Measurements from ENCODE around the gene SFTPB. TPM values are rescaled to one million over a fixed set of nuclear protein-coding genes. Genes with fewer than 3 reads are reported as not detected.

Gene SFTPB
- total RNA-seq, 1 donor from 2014 or later = not detected

DNA sequence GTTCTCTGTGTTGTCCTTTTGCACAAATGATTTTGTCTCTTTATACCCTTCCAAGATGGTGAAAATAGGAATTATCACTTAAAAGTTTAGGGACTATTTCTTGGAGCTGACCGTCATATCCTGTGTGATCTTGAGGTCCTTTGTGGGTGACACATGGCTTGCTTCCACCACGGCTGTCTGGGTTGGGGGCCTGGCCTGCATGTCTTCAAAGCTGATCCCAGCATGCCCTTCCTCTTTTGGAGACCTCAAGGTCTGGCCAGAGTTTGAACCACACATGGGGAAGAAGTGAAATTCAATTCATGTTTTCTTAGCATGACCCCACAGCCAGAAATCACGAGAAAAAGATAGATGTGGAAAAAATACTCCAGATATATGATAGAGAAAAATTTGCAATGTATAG lies 14.0 kb downstream of the SFTPB start:
- Histone ChIP-seq H3K4me1 (no peaks in the 10 kb centered on the region), H3K27me3 (no peaks in the 10 kb centered on the region), H3K27ac (no peak overlapping the region), H3K36me3 (peaks cover 0 to 35% of the 10 kb centered on the region in 2 donors), H3K9me3 (no peaks in the 10 kb centered on the region), H3K4me3 (no peak overlapping the region)
- TF ChIP-seq POLR2A (IDR thresholded peaks at IDR 0.05) (no peak), CTCF (IDR thresholded peaks at IDR 0.05) (no peak), POLR2AphosphoS5 (IDR thresholded peaks at IDR 0.05; ENCODE audit: insufficient read depth in 1 of 2, low read depth in 1 of 2) (no peak)
- intact Hi-C loops (cut with DNase I) = no loop called here
- no peak for DNase-seq (ENCODE audit: extremely low spot score in 2 of 2)

DNA sequence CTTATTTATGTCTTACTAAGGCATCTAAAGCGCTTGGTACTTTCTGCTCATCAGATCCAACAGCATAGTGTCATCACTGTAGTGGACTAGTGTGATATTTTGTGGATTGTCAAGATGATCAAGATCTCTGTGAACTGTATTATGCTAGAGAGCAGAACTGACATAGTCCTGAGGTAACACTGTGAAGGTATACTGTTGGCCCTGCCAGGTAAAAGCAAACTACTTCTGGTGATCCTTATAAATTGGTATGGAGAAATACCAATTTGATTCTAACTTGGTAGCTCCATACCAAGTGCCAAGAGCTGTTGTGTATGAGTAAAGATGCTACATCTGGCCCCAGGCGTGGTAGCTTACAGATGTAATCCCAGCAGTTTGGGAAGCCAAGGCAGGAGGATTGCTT lies 15.9 kb downstream of the SFTPB start:
- no peaks in the 10 kb centered on the region for H3K27me3 ChIP-seq
- no peak for DNase-seq (ENCODE audit: extremely low spot score in 2 of 2)
- no peak overlapping the region for H3K4me3 ChIP-seq
- no peak overlapping the region for H3K27ac ChIP-seq
- H3K9me3 ChIP-seq = no peaks in the 10 kb centered on the region
- H3K36me3 ChIP-seq = peaks cover 0 to 55% of the 10 kb centered on the region in 2 donors
- intact Hi-C loops (cut with DNase I) = no loop called here
- TF ChIP-seq CTCF (IDR thresholded peaks at IDR 0.05) (no peak), POLR2A (IDR thresholded peaks at IDR 0.05) (no peak), POLR2AphosphoS5 (IDR thresholded peaks at IDR 0.05; ENCODE audit: insufficient read depth in 1 of 2, low read depth in 1 of 2) (no peak)
- H3K4me1 ChIP-seq = no peaks in the 10 kb centered on the region

DNA sequence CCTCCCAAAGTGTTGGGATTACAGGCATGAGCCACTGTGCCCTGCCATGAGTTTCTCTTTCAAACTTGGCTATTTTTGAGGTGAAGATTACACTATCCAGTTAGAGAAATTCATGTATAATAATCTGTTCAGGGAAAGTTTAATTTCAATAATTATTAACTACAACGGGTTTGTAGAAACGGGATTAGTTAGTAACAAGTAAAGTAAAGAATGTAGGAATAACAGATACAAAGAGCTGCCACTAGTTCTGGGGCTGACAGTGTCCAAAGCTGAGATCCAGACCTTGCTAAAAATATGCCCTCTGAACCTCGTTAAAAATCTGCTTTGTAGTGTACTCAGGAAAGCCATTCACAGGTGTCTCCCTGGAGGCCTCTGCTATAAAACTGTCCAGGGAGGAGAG lies 16.9 kb downstream of the SFTPB start:
- intact Hi-C loops (cut with DNase I) = no loop called here
- no peak overlapping the region for H3K27ac ChIP-seq
- peaks cover 0 to 63% of the 10 kb centered on the region in 2 donors for H3K36me3 ChIP-seq

DNA sequence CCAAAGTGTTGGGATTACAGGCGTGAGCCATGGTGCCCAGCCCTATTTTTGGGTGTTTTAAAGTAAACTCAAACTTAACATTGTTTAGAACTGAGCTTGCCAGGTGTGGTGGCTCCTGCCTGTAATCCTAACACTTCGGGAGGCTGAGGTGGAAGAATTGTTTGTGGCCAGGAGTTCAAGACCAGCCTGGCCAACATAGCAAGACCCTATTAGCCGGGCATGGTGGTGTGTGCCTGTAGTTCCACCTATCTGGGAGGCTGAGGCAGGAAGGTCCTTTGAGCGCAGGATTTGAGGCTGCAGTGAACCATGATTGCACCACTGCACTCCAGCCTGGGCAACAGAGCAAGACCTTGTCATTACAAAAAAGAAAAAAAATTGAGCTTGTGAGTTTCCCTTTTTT lies 17.5 kb downstream of the SFTPB start:
- no peak overlapping the region for H3K4me3 ChIP-seq
- H3K27ac ChIP-seq = no peak overlapping the region
- no peaks in the 10 kb centered on the region for H3K27me3 ChIP-seq
- TF ChIP-seq CTCF (IDR thresholded peaks at IDR 0.05) = no peak
- TF ChIP-seq POLR2A (IDR thresholded peaks at IDR 0.05) = no peak
- TF ChIP-seq POLR2AphosphoS5 (IDR thresholded peaks at IDR 0.05; ENCODE audit: insufficient read depth in 1 of 2, low read depth in 1 of 2) = no peak
- H3K36me3 ChIP-seq = peaks cover 0 to 70% of the 10 kb centered on the region in 2 donors
- no peaks in the 10 kb centered on the region for H3K4me1 ChIP-seq
- no peak for DNase-seq (ENCODE audit: extremely low spot score in 2 of 2)
- intact Hi-C loops (cut with DNase I) = no loop called here
- no peaks in the 10 kb centered on the region for H3K9me3 ChIP-seq

More for the DNA sequence above, 16.9 kb downstream of the SFTPB start:
- H3K4me1 ChIP-seq = no peaks in the 10 kb centered on the region
- H3K27me3 ChIP-seq = no peaks in the 10 kb centered on the region
- no peak for TF ChIP-seq CTCF (IDR thresholded peaks at IDR 0.05)
- no peak for TF ChIP-seq POLR2A (IDR thresholded peaks at IDR 0.05)
- no peak for TF ChIP-seq POLR2AphosphoS5 (IDR thresholded peaks at IDR 0.05; ENCODE audit: insufficient read depth in 1 of 2, low read depth in 1 of 2)
- H3K9me3 ChIP-seq = no peaks in the 10 kb centered on the region
- DNase-seq (ENCODE audit: extremely low spot score in 2 of 2) = no peak
- no peak overlapping the region for H3K4me3 ChIP-seq

- no peaks in the 10 kb centered on the region for H3K4me1 ChIP-seq
- no peaks in the 10 kb centered on the region for H3K27me3 ChIP-seq
- no peak overlapping the region for H3K27ac ChIP-seq
- intact Hi-C loops (cut with DNase I) = no loop called here
- H3K4me3 ChIP-seq = no peak overlapping the region
- H3K36me3 ChIP-seq = peaks cover 0 to 79% of the 10 kb centered on the region in 2 donors
- no peaks in the 10 kb centered on the region for H3K9me3 ChIP-seq
- no peak for DNase-seq (ENCODE audit: extremely low spot score in 2 of 2)
- TF ChIP-seq POLR2A (IDR thresholded peaks at IDR 0.05) (no peak), CTCF (IDR thresholded peaks at IDR 0.05) (no peak), POLR2AphosphoS5 (IDR thresholded peaks at IDR 0.05; ENCODE audit: insufficient read depth in 1 of 2, low read depth in 1 of 2) (no peak)
Observed at GRCh38 chr2:85649201-85650190, 18.5 kb downstream of the SFTPB start.

All from vagina (tissue), 2 donors.